DOHH2 (cell line): ENCODE measurements around the gene MRPS2.

Experiments used
- H3F3A ChIP-seq: fragments of 200-600 bp; sonication (generic), shearing (Covaris generic); 2 replicates; pipeline ENCODE4 v1.6.0; 2016; ENCODE audit warnings: antibody characterized with exemption, mild to moderate bottlenecking; ENCODE audit not compliant: control insufficient read depth, insufficient read depth
- H3K27ac ChIP-seq: fragments of 200-600 bp; sonication (generic); 2 replicates; pipeline ENCODE4 v1.5.1; 2014; ENCODE audit warnings: low read depth, mild to moderate bottlenecking, low read length, moderate library complexity
- H3K27me3 ChIP-seq: fragments of 200-600 bp; sonication (generic); 2 replicates; pipeline ENCODE4 v1.6.1; 2014; ENCODE audit warnings: mild to moderate bottlenecking, low read length, mixed read lengths; ENCODE audit not compliant: control insufficient read depth
- H3K36me3 ChIP-seq: fragments of 200-600 bp; sonication (generic); 2 replicates; pipeline ENCODE4 v1.6.1; 2014; ENCODE audit warnings: mild to moderate bottlenecking, low read length, moderate library complexity, mixed read lengths; ENCODE audit not compliant: control insufficient read depth
- H3K4me1 ChIP-seq: fragments of 200-600 bp; sonication (generic); 2 replicates; pipeline ENCODE4 v1.6.1; 2014; ENCODE audit warnings: mild to moderate bottlenecking, low read length, mixed read lengths; ENCODE audit not compliant: control insufficient read depth
- H3K4me2 ChIP-seq: fragments of 200-600 bp; sonication (generic); 2 replicates; pipeline ENCODE4 v1.6.0; 2014; ENCODE audit warnings: mild to moderate bottlenecking, low read length, moderate library complexity
- H3K4me3 ChIP-seq: fragments of 200-600 bp; sonication (generic); 2 replicates; pipeline ENCODE4 v1.5.1; 2014; ENCODE audit warnings: mild to moderate bottlenecking, low read length, mixed read lengths
- H3K79me2 ChIP-seq: fragments of 200-600 bp; sonication (generic); 2 replicates; pipeline ENCODE4 v1.6.1; 2014; ENCODE audit warnings: mild to moderate bottlenecking, low read length, mixed read lengths; ENCODE audit not compliant: control insufficient read depth
- H3K9me2 ChIP-seq: fragments of 200-600 bp; sonication (generic); replicated peaks from 2 replicates; pipeline ENCODE4 v1.6.1; 2014; ENCODE audit warnings: mild to moderate bottlenecking, low read length, mixed read lengths; ENCODE audit not compliant: control insufficient read depth
- H3K9me3 ChIP-seq: fragments of 200-600 bp; sonication (generic); 2 replicates; pipeline ENCODE4 v1.6.1; 2014; ENCODE audit warnings: antibody characterized with exemption, low read length, mixed read lengths; ENCODE audit not compliant: control insufficient read depth, insufficient read depth
- H4K20me1 ChIP-seq: fragments of 200-600 bp; sonication (generic); 2 replicates; pipeline ENCODE4 v1.6.0; 2014; ENCODE audit warnings: low read depth, mild to moderate bottlenecking, antibody characterized with exemption, low read length, moderate library complexity; ENCODE audit not compliant: control insufficient read depth, insufficient read depth
- EZH2phosphoT487 ChIP-seq: fragments of 200-600 bp; sonication (generic); IDR thresholded peaks from 2 replicates; pipeline ENCODE4 v1.6.1; 2017; ENCODE audit warnings: borderline replicate concordance, mild to moderate bottlenecking, antibody characterized with exemption, low read length, moderate library complexity, mixed read lengths
- TF ChIP-seq, protein P1 (sequence below): fragments of 200-600 bp; sonication (generic); IDR thresholded peaks from one replicate; pipeline ENCODE4 v1.5.1; 2014; ENCODE audit warnings: antibody characterized with exemption, mild to moderate bottlenecking, low read depth, low read length; ENCODE audit not compliant: poor library complexity, severe bottlenecking

The MRPS2 gene

DNA sequence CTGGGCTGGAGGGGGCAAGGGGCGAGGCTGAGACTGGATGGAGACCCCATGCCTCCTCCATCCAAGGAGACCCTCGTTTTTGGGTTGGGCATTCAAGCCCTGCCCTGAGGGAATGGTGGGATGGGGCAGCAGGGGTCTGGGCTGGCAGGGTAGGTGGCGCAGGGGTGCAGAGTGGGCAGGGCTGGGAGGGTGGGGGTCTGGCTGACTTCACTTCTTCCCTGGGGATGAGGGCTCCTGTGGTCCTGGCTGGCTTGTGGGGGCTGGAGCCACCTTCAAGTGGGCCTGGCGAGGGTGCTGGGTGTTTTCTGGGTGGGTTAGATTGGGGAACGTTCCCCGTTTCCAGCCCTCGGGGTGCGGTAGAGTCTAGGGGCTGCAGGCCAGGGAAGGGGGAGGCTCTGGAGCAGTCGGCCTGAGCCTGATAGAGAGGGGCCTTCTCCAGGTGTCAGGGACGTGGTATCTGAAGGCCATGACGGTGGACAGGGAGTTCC, 21.2 kb downstream of the MRPS2 start:
- TF ChIP-seq, protein P1, sequence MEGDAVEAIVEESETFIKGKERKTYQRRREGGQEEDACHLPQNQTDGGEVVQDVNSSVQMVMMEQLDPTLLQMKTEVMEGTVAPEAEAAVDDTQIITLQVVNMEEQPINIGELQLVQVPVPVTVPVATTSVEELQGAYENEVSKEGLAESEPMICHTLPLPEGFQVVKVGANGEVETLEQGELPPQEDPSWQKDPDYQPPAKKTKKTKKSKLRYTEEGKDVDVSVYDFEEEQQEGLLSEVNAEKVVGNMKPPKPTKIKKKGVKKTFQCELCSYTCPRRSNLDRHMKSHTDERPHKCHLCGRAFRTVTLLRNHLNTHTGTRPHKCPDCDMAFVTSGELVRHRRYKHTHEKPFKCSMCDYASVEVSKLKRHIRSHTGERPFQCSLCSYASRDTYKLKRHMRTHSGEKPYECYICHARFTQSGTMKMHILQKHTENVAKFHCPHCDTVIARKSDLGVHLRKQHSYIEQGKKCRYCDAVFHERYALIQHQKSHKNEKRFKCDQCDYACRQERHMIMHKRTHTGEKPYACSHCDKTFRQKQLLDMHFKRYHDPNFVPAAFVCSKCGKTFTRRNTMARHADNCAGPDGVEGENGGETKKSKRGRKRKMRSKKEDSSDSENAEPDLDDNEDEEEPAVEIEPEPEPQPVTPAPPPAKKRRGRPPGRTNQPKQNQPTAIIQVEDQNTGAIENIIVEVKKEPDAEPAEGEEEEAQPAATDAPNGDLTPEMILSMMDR: no peak
- TF ChIP-seq EZH2phosphoT487: no peak
- Histone ChIP-seq H3F3A (no peaks in the 10 kb centered on the region), H3K36me3 (no peaks in the 10 kb centered on the region), H3K27ac (no peak overlapping the region), H3K27me3 (no peaks in the 10 kb centered on the region), H3K4me2 (no peak overlapping the region), H3K9me2 (no peaks in the 10 kb centered on the region), H3K4me1 (no peaks in the 10 kb centered on the region), H3K79me2 (no peaks in the 10 kb centered on the region), H3K4me3 (no peak overlapping the region), H4K20me1 (no peaks in the 10 kb centered on the region), H3K9me3 (no peaks in the 10 kb centered on the region)

DNA sequence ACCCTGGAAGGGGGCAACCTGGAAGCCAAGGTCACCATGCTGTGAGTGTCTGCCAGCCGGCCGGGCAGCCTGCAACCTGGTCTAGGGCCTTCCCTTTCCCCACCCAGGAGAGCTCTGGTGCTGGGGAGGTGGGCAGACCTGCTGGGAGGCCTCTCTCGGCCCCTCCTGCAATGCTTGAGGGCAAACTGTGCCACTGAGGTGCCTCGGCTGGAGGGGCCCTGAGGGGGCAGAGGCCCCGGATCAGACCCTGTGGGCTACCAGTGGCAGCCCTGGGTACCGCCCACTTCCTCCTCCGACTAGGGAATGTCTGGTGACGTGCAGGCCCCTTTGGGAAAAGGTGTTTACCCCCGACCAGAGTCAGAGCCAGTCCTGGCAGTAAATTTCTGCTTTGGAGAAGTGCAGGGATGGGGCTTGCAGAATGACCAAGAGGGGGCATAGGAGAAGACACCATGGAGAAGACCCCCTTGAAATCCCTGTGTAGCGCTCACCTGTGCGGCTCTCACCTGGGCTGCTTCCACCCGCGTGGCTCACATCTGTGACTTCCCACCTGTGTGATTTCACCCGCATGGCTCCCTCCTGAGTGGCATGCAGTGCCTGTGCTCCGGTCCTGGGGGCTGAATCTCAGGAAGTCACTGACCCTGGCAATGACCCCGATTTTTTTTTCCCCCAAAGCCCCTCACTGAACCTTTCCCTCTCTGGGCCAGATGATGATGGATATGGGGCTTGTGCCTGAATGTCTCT, 21.8 kb downstream of the MRPS2 start:
- H3F3A ChIP-seq: no peaks in the 10 kb centered on the region
- H3K27me3 ChIP-seq: no peaks in the 10 kb centered on the region
- TF ChIP-seq, protein P1: no peak
- TF ChIP-seq EZH2phosphoT487: no peak
- H3K4me1 ChIP-seq: no peaks in the 10 kb centered on the region
- no peak overlapping the region for H3K4me2 ChIP-seq
- no peak overlapping the region for H3K4me3 ChIP-seq
- H3K79me2 ChIP-seq: no peaks in the 10 kb centered on the region
- H4K20me1 ChIP-seq: no peaks in the 10 kb centered on the region
- no peaks in the 10 kb centered on the region for H3K36me3 ChIP-seq
- H3K9me3 ChIP-seq: no peaks in the 10 kb centered on the region
- H3K27ac ChIP-seq: no peak overlapping the region
- no peaks in the 10 kb centered on the region for H3K9me2 ChIP-seq

DNA sequence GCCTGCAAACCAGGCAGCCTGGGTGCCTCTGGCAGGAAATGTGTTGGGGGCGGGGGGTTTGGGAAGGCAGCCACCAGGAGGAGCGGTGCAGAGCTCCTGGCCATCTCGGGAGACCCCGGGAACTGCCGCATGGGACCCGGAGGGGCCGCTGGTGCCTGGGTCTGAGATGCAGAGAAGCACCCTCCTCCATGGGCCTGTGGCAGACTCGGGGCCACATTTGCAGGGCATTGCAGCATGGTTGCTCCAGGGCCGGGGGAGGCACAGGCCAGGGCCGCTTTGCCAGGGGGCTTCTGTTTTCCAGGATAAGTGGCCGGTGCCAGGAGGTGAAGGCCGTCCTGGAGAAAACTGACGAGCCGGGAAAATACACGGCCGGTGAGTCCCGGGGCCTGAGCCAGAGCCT, 22.4 kb downstream of the MRPS2 start:
- no peaks in the 10 kb centered on the region for H3K79me2 ChIP-seq

More for the DNA sequence above, 22.4 kb downstream of the MRPS2 start:
- no peak for TF ChIP-seq EZH2phosphoT487
- TF ChIP-seq, protein P1: no peak
- H3K4me3 ChIP-seq: no peak overlapping the region
- no peaks in the 10 kb centered on the region for H4K20me1 ChIP-seq
- H3K9me3 ChIP-seq: no peaks in the 10 kb centered on the region
- H3K36me3 ChIP-seq: no peaks in the 10 kb centered on the region
- no peak overlapping the region for H3K27ac ChIP-seq
- H3K4me2 ChIP-seq: no peak overlapping the region
- H3K27me3 ChIP-seq: no peaks in the 10 kb centered on the region
- no peaks in the 10 kb centered on the region for H3K4me1 ChIP-seq
- H3F3A ChIP-seq: no peaks in the 10 kb centered on the region
- no peaks in the 10 kb centered on the region for H3K9me2 ChIP-seq
